M059J (cell line): ENCODE data around the gene ADAD2. TPM values are rescaled to one million over a fixed set of nuclear protein-coding genes. Genes with fewer than 3 reads are reported as not detected.

Experiments used
- DNase-seq: peaks from one replicate; pipeline ENCODE4 v3.0.0-alpha.2; 2012; ENCODE audit warnings: low read depth
- total RNA-seq: library from RNA; depleted of rRNA; stranded (reverse); fragments of >200 nt; shearing (Covaris generic); gene quantifications from 2 replicates; pipeline ENCODE4 v1.2.3, GENCODE V29; 2014

Gene ADAD2
- total RNA-seq, 1 experiment from 2014 or later = not detected

DNA sequence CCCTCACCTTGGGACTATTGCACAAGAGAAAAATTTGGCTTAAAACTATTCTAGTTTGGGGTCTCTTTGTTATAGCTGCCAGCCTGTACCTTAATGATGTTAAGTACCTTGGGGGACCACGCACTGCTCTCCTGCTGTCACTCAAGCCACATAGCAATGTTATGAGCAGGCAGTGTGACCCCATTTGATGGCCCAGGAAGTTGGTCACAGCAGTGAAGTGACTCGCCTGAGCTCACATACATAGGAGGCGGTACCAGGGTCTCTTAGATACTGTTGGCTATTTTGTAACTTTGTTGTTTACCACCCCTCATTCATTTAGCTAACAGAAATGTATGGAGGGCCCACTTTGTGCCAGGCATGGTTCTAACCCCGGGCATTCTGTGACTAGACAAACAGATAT lies 32.5 kb downstream of the ADAD2 start:
- DNase-seq = peak; percentile 56

DNA sequence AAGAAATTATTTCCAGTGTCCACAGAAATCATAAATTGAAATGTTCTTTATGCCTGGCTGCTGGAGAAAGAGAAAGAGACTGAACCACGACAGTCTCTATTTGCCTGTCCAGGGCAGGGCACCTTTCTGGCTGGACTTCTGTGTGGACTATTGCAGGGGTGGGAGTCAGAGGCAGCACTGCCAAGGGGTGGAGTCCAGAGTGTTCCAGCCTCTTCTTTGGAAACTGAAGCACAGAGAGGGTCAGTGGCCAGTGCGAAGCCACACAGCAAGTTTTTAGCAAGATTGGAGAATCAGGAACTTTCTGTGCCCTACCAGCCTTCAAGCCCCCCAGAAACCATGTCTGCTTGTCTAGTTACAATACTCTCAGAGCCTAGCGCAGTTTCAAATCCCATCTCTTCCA lies 33.6 kb downstream of the ADAD2 start:
- no peak for DNase-seq

DNA sequence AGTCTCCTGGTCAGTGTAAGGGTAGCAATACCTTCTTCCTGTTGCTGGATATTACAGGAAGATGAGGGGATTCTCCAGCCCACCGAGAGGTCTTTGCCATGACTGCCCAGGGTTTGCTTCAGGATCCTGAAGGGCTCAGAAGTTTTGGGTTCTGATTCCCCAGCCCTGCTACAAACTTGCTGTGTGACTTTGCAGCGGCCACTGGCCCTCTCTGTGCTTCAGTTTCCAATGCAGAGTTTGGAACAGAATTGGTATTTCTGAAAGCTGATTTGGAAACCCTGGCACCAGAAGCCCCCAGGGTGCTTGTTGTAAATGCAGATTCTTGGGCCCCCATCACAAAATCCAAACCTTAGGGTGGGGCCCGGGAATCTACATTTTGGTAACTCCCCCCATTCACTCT lies 34.2 kb downstream of the ADAD2 start:
- no peak for DNase-seq

DNA sequence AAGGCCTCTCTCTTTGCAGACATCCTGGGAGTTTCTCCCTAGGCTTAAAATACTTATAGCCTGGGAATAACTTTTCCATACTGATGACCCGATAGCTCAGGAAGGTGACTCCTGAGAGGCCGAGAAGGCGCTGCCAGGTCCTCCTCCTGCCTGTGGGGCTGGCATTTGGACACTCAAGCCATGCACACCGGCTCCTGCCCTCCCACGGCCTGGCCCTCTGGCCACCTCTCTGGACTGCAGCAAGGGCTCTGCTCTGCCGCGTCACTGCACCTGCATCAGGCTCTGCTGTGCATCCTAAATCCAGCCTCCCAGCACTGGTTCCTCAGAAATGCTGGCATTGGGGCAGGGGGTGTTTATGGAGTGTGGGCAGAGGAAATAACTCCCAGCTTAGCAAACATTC lies 34.6 kb downstream of the ADAD2 start:
- DNase-seq = no peak

DNA sequence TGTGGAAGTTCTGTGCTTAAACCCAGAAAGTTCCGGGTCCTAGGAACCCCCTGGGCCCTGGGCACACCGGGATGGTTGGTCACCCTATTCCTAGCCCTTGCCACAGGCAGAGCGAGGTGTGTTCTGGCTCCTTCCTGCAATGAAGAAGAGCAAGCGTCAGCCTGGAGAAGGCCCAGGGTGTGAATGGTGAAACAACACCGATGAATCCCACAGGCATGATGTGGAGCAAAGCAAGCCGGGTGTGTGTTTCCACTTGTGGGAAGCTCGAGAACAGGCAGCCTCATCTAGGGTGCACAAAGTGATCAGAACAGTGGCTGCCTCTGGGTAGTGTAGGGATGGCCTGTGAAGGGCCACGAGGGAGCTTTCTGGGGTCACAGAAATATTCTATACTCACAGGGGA lies 35.1 kb downstream of the ADAD2 start:
- no peak for DNase-seq

DNA sequence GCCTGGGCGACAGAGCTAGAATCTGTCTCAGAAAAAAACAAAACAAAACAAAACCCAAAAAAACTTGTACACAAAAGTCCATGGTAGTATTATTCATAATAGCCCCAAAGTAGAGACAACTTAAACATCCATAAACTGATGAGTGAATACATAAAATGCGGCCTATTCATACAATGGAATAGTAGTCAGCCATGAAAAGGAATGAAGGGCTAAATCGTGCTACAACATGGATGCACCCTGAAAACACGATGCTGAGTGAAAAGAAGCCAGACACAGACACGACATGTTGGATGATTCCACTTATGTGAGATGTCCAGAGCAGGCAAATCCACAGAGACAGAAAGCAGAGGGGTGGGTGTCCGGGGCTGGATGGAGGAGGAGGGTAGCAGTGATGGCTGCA lies 36.6 kb downstream of the ADAD2 start:
- no peak for DNase-seq

DNA sequence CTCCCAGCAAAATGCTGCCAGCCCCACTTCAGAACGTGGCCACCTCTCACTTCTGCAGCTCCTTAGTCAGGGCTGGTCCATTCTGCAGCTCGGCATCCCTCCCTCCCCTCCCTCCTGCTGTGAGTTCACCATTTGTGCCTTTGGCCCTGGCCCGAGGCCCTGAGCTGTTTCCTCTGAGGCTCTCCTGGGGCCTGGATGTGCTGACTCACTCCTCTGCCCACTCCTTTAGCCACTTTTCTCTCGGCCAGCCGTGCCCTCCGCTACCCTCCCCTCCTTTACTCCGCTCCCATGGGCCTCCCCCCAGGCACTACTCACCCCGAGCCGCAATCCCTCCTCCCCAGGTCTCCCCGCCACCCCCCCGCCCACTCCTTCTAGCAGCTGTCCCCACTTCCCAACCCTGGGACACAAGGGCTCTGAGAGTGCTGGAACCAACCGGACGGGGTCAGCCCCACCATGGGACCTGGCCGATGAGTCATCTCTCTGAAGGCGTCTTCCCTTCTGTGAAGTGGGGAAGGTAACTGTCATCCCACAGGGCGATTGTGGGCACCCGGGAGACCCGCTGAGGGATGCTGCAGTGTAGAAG lies 37.4 kb downstream of the ADAD2 start:
- peak; percentile 97 for DNase-seq

DNA sequence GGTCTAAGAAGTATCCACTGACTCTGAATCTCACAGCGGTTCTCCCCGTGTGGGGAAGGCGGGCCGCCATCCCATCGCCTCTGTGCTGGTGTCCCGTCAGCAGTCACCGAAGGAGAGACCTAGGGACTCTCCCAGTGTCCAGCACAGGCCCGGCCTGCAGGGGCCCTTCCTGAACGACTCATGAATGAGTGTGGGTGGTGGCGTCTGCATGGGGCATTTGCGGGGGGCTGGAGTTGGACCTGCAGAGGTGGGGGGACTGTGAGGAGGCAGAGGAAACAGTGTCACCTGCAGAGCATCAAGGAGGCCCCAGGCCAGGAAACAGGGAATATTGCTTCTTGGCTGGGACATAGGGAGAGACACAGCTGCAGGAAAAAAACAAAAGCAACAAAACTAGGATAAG lies 38.5 kb downstream of the ADAD2 start:
- no peak for DNase-seq

DNA sequence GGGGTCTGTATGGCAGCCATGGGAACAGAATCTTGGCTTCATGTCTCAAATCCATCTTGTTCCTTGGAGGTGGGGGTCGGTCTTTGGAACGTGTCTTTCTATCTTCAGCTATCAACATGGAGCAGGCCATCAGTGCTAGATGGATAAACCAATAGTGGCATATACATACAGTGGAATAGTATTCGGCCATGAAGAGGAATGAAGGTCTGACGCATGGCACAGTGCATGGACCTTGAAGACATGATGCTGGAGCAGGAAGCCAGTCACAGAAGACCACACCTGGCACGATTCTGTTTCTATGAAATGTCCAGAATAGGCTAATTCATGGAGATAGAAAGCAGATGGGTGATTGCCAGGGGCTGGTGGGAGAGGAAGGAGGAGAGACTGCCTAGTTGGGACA lies 41.1 kb downstream of the ADAD2 start:
- no peak for DNase-seq

DNA sequence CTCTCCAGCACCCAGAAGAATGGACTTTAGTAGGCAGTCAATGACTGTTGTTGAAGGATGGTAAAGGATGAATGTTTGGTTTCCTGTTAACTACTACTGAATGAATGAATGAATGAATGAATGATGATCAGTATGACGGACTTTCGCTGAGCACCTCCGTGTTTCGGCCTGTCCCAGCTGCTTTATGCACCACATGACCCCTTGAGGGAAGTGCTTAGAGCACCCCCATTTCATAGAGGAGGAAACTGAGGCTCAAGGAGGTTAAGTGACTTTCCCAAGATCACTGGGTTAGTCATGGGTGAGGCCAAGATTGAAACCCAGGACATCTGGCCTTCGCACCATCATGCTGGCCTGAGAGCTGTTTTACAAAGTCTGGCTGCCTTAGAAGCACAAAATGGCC lies 42.0 kb downstream of the ADAD2 start:
- no peak for DNase-seq

DNA sequence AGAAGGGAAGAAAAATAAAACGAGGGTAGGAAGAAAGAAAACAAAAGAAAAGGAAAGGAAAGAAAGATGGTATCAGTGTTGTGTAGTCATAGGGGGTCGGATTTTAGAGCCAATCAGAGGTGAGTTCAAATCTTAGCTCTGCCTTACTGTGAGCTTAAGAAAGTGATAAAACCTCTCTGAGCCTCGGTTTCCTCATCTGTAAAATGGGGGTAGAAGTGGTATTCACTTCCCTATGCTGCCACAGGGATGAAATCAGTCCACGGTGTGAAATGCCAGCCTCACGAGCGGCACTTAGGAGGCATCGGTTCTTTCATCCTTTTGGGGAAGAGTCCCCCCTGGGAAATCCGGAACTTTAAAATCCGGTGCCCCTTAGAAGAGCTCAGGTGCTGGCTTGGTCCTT lies 42.8 kb downstream of the ADAD2 start:
- no peak for DNase-seq

DNA sequence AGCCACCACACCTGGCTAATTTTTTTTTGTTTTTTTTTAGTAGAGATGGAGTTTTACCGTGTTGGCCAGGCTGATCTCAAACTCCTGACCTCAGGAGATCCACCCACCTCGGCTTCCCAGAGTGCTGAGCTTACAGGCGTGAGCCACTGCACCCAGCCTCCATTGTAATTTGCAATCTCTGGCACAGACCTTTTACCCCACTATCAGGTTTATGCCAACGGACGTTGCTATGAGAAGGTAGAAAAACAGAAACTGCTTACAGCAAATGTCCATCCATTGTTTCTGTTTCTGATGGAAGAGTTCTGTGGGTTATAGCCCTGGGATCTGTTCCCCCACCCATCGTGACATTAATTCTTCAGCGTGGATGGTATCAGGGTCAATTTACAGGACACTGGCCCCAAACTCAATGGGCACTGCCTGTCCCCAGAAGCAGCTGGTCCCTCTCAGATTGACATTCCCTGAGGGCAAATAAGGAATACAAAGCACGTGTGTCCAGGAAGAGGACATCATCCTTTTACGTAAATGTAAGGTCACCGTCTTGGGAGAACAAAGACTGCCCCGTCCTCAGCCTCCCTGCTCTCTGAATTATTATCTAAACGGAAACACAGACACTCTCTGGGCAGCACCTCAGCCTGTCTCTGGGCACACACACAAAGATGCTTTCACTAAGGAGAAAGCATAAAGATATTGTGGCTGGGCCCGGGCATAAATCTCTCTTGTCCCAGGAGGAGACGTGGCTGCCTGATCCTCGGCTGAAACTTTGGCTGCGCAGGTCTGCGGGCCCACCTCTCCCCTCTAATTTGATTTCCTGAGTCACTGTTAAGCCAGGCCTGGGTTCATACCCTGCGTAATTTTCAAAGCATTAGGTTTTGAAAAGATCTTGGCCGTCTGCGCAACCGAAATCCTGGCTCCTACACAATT lies 43.6 kb downstream of the ADAD2 start:
- DNase-seq = peak; percentile 8

DNA sequence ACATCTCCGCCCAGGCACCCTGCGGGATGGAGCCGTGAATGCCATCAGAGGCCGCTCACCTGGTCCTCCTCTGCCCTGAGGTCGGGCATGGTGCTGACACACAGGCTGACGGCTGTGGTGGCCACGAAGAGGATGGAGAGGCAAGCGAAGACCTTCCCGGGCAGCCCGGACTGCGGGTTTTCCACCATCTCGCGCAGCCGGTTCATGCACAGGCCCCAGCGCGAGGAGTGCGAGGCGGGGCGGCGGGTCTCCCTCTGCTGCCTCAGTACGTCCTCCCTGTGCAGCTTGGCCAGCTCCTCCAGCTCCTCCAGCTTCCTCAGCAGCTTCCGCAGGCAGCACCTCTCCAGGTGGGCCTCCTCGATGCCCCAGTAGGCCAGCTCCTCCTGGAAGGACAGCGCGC lies 45.7 kb downstream of the ADAD2 start:
- DNase-seq = no peak

DNA sequence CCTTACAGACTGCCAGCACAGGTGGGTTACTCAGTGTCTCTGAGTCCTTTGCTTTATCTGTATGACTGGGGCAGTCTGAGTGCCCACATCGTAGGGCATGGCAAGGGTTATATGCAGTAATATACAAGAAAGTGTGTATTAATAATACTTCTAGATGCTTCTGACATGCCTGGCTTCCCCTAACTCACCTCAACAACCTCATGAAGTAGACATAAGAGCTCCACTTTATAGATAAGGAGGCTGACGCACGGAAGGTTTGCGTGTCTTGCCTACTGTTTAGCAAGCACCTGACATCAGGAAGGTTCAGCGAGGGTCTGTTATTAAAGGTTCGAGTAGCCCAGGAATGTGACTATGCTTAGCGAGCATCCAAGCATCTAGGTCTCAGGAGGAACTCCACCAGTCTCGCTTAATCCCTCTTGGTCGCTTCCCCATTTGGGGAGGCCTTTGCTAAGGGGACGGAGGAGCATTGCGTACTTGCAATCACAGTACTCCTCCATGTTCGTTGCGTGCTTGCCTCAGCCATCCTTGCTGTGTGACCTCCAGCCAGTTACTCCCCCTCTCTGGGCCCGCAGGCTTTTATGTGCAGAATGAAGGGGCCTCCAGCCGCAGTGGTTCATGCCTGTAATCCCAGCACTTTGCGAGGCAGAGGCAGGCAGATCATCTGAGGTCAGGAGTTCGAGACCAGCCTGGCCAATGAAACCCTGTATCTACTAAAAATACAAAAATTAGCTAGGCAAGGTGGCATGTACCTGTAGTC lies 47.2 kb downstream of the ADAD2 start:
- DNase-seq = no peak

DNA sequence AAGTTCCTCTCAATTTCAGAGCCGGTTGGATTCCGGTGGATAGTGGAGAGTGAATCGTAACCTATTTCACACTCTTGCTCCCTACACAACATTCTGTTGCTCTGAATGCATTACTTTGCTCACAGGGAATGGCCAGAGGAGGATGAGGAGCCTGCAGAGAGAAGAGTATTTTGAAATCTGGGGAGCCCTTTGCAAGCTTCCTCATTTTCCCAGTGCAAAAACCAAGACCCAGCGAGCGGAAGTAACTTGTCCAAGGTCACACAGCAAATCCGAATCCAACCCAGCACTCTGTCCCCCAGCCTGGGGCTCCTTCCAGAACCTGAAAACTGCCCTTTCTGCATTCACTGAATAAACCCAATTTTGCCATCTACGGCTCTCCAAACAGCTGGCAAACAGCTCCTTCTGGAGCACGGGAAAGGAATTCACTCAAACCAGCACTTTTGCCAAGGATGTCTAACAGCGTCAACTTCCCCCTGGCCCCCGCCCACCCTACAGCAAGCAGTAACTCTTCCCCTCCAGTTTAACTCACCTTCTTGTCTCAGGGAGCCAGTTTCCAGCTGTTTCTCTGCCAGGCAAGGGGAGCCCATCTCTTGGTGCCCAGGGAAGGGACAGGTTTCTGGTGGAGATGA lies 48.3 kb downstream of the ADAD2 start:
- no peak for DNase-seq

DNA sequence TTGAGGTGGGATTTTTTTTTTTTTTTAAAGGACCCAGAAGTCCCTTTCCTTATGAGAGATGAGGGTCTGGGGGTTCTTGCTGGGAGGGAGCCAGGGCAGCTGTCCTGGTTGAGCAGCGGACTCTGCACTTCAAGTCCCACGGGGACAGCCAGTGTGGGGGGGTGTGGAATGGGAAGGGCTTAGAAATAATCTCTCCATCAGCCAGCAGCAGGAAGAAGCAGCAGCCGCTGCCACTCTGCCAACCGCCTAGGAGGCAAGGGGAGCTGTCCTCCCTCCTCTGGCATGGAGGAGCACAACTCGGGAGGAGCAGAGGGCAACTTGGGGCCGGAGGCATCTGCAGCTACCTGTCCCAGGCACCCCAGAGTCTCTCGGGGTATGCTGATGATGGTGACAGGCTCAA lies 49.0 kb downstream of the ADAD2 start, which contains the start of gene KCNG4:
Gene KCNG4 (minus strand): TSS at position 104 of the 400 bp plus-strand sequence. CDS start 2,527 bp downstream, outside the sequence.
- DNase-seq = no peak

DNA sequence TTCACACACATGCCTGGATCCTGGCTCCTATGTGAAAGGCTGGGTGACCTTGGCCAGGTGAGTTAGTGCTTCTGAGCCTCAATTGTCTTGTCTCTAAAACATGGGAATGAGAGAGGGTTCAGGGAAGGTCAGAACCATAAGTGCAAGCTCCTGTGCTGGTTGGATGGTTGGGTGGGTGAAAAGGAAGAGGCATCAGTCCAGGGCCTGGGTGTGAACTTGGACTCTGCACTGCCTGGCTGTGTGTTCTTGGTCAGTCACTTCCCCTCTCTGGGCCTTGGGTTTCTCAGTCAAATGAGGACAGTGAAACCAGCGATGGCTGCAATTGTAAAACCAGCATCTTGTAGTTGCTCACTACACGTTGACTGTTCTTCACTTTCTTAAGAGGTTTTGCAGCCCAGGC lies 49.5 kb downstream of the ADAD2 start:
- DNase-seq = no peak

DNA sequence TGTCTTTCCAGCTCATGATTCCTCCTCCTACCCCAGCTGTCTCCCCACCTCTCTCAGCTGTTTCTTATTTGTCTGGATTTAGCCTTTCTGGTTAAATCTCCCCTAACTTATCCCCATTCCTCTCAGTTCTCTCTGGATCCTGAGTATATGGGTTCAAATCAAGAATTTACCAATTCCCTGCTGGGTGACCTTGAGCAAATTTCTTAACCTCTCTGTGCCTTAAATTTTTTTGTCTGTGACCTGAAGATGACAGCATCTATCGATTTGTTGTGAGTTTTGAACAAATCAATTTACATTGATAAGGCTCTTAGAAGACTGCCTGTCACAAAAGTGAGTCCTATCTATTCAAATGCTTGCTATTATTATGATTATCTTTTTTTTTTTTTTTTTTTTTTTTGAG lies 50.8 kb downstream of the ADAD2 start:
- no peak for DNase-seq

DNA sequence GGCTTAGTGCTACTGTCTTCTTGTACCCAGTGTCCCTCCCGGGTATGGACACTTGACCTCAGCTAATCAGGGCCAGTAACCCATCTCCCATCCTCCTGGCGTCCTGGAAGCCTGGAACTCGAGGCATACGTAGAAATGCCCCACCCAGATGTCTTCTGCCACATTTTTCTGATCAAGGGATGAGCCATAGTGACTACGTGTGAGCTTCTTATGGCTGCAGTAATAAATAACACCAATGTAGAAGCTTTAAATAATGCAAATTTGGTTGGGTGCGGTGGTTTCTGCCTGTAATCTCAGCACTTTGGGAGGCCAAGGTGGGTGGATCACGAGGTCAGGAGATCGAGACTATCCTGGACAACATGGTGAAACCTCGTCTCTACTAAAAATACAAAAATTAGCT lies 51.9 kb downstream of the ADAD2 start:
- DNase-seq = no peak

DNA sequence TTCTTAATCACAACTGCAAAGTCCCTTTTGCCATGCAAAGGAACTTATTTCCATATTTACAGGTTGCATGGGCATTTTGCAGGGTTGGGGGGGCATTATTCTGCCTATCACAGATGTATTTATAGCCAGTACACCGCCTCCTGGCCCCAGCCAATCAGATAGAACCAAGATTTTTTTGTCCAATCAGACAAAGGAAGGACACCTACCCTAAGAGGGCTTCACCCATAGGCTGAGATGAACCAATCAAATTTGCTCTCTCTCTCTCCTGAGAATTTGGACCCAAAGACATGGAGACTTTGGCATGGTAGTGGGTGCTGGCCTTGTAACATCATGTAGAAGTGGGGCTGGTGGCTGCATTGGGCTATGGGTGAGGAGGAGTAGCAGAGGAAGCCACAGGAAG lies 52.8 kb downstream of the ADAD2 start:
- DNase-seq = no peak

DNA sequence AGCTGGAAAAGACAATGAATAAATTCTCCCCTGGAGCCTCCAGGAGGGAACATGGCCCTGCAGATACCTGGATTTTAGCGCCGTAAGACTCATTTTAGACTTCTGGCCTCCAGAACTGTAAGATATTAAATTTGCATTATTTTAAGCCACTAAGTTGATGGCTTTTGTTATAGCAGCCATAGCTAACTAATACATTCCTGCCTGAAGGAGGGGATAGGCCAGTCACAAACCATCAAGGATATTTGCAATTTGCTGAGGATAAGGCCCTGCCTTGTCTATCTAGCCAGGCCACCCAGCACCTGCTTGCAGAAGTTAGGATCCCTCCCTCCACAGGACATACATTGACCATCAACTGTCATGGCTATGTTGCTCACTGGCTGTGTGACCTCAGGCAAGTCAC lies 53.8 kb downstream of the ADAD2 start:
- no peak for DNase-seq
